Progenitor cell of endocrine pancreas (in vitro differentiated cells): ENCODE data around the gene S100A4. TPM values are rescaled to one million over a fixed set of nuclear protein-coding genes. Genes with fewer than 3 reads are reported as not detected.
"Not testable (repeated sequence)": the region's sequence is repeated elsewhere in the genome, so short reads cannot be mapped to it uniquely, and the experiment has no call there.

Experiments used
- DNase-seq: peaks from one replicate; pipeline ENCODE4 v3.0.0; 2021; ENCODE audit warnings: low spot score; ENCODE audit not compliant: unreplicated experiment
- H3K27ac Mint-ChIP-seq: 2 replicates; pipeline ENCODE4 v1.8.0; 2021; ENCODE audit warnings: mild to moderate bottlenecking, moderate library complexity, mixed read lengths
- H3K27me3 Mint-ChIP-seq: 2 replicates; pipeline ENCODE4 v1.8.0; 2021; ENCODE audit warnings: mixed read lengths
- H3K36me3 Mint-ChIP-seq: 2 replicates; pipeline ENCODE4 v1.8.0; 2022; ENCODE audit warnings: mixed read lengths; ENCODE audit not compliant: insufficient read depth
- H3K4me1 Mint-ChIP-seq: 2 replicates; pipeline ENCODE4 v1.8.0; 2021; ENCODE audit warnings: low read depth, mixed read lengths
- H3K4me3 Mint-ChIP-seq: 2 replicates; pipeline ENCODE4 v1.8.0; 2021; ENCODE audit warnings: low read depth, mild to moderate bottlenecking, moderate library complexity, mixed read lengths
- H3K9me3 Mint-ChIP-seq: 2 replicates; pipeline ENCODE4 v1.8.0; 2021; ENCODE audit warnings: low read depth, mixed read lengths
- CTCF ChIP-seq: fragments of 200-600 bp; sonication (generic); IDR thresholded peaks from one replicate; pipeline ENCODE4 v1.5.0; 2021; ENCODE audit warnings: antibody characterized with exemption, mild to moderate bottlenecking; ENCODE audit not compliant: unreplicated experiment
- total RNA-seq: library from RNA; stranded (reverse); gene quantifications from 2 replicates; pipeline ENCODE4 v1.2.1, GENCODE V29; 2021

The S100A4 gene
- total RNA-seq, 1 donor from 2014 or later: 7.6 TPM

DNA sequence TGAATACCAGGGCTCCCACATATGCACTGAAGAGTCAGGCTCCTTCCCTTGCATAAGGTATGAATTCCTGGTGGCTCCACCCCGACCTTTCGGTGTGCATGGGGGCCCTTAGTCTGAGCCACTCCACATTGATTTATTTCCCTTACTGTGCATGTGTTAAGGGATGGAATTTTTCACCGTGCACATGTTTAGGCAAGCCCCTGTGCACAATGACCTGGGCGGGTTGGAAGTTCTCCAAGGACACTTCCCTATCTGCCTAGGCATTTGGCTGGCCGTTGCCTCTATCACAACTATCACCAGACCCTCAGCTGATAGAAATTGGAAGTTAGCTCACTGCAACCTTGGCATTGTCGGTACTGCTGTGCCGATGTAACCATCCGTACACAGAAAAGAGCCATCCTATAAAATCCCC lies 19.5 kb downstream of the S100A4 start:
- DNase-seq: no peak
- no peaks in the 10 kb centered on the region for H3K36me3 Mint-ChIP-seq
- H3K27me3 Mint-ChIP-seq: no peaks in the 10 kb centered on the region
- no peak overlapping the region for H3K4me3 Mint-ChIP-seq
- TF ChIP-seq CTCF: no peak
- H3K4me1 Mint-ChIP-seq: peaks cover 15% of the 10 kb centered on the region
- H3K9me3 Mint-ChIP-seq: no peaks in the 10 kb centered on the region
- H3K27ac Mint-ChIP-seq: no peak overlapping the region

- Mint-ChIP-seq H3K4me3 (no peak overlapping the region), H3K27me3 (no peaks in the 10 kb centered on the region), H3K27ac (peak overlapping the region; percentile 37), H3K4me1 (peaks cover 24% of the 10 kb centered on the region), H3K36me3 (no peaks in the 10 kb centered on the region), H3K9me3 (no peaks in the 10 kb centered on the region)
- TF ChIP-seq CTCF: no peak
- no peak for DNase-seq
These were observed 20.4 kb downstream of the S100A4 start for GRCh38 chr1:153525088-153525728.

GRCh38 chr1:153522353-153523048 lies 23.1 kb downstream of the S100A4 start:
- H3K27me3 Mint-ChIP-seq, H3K4me3 Mint-ChIP-seq, H3K9me3 Mint-ChIP-seq, DNase-seq, H3K36me3 Mint-ChIP-seq: not testable (repeated sequence)
- Mint-ChIP-seq H3K4me1 (peaks cover 28% of the 10 kb centered on the region), H3K27ac (peak overlapping the region; percentile 60)

DNA sequence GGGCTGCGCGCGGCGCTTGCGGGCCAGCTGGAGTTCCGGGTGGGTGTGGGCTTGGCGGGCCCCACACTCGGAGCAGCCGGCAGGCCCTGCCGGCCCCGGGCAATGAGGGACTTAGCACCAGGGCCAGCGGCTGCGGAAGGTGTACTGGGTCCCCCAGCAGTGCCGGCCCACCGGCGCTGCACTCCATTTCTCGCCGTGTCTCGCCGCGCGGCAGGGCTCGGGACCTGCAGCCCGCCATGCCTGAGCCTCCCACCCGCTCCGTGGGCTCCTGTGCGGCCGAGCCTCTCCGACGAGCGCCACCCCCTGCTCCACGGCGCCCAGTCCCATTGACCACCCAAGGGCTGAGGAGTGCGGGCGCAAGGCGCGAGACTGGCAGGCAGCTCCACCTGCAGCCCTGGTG lies 23.8 kb downstream of the S100A4 start:
- not testable (repeated sequence) for H3K36me3 Mint-ChIP-seq, H3K27me3 Mint-ChIP-seq, H3K9me3 Mint-ChIP-seq, DNase-seq, H3K4me3 Mint-ChIP-seq, H3K27ac Mint-ChIP-seq
- peaks cover 28% of the 10 kb centered on the region for H3K4me1 Mint-ChIP-seq

- H3K27ac Mint-ChIP-seq: peak overlapping the region; percentile 91
- no peaks in the 10 kb centered on the region for H3K27me3 Mint-ChIP-seq
- no peaks in the 10 kb centered on the region for H3K36me3 Mint-ChIP-seq
- DNase-seq: no peak
- H3K9me3 Mint-ChIP-seq: no peaks in the 10 kb centered on the region
- H3K4me3 Mint-ChIP-seq: no peak overlapping the region
- TF ChIP-seq CTCF: no peak
- H3K4me1 Mint-ChIP-seq: peaks cover 22% of the 10 kb centered on the region
These were observed 24.7 kb downstream of the S100A4 start for GRCh38 chr1:153520818-153521476.

- peak overlapping the region; percentile 32 for H3K4me3 Mint-ChIP-seq
- peak overlapping the region; percentile 91 for H3K27ac Mint-ChIP-seq
- peaks cover 15% of the 10 kb centered on the region for H3K4me1 Mint-ChIP-seq
- not testable (repeated sequence) for H3K27me3 Mint-ChIP-seq, DNase-seq, H3K36me3 Mint-ChIP-seq, H3K9me3 Mint-ChIP-seq
These were observed 25.4 kb downstream of the S100A4 start for GRCh38 chr1:153520137-153520691.
